HepG2 (cell line): ENCODE measurements around the gene RAB14. TPM values are rescaled to one million over a fixed set of nuclear protein-coding genes. Genes with fewer than 3 reads are reported as not detected.
A peak's percentile ranks its signal among the peaks of the same experiment; 100 is the strongest.

Source experiments
- ARID4A ChIP-seq: sonication (generic); formaldehyde crosslinking; IDR thresholded peaks from 2 replicates; pipeline ENCODE4 v1.5.0; 2020; ENCODE audit warnings: mild to moderate bottlenecking, missing genetic modification reagents, borderline replicate concordance
- FOXA1 ChIP-seq, 2 experiments: fragments of 450-650 bp in 1 of 2; sonication (generic) in 1 of 2; formaldehyde crosslinking in 1 of 2; IDR thresholded peaks; 2 replicates each; pipeline versions ENCODE4 v1.4.0 to v1.6.1; 2016 to 2020; ENCODE audit warnings: missing genetic modification reagents in 1 of 2
- GATAD2A ChIP-seq: IDR thresholded peaks from 2 replicates; pipeline ENCODE4 v1.6.1; 2016
- PPARG ChIP-seq: conservative IDR thresholded peaks from 2 replicates; pipeline ENCODE4 v1.6.1; 2016; ENCODE audit warnings: missing biosample characterization, missing genetic modification reagents
- SALL2 ChIP-seq: sonication (generic); formaldehyde crosslinking; IDR thresholded peaks from 2 replicates; pipeline ENCODE4 v1.8.1; 2023; ENCODE audit warnings: mild to moderate bottlenecking, missing genetic modification reagents, inconsistent platforms
- YY1 ChIP-seq: IDR thresholded peaks from 2 replicates; pipeline ENCODE4 v1.6.1; 2011; ENCODE audit warnings: low read length, low read depth, moderate library complexity, mild to moderate bottlenecking; ENCODE audit not compliant: insufficient read depth, insufficient replicate concordance
- ZFP36L2 ChIP-seq: sonication (generic); formaldehyde crosslinking; IDR thresholded peaks from 2 replicates; pipeline ENCODE4 v1.4.0; 2020; ENCODE audit warnings: missing genetic modification reagents
- ZNF3 ChIP-seq: IDR thresholded peaks from 2 replicates; pipeline ENCODE4 v1.7.0; 2017; ENCODE audit warnings: inconsistent platforms
- ZNF687 ChIP-seq: sonication (generic); formaldehyde crosslinking; IDR thresholded peaks from 2 replicates; pipeline ENCODE4 v1.5.1; 2020; ENCODE audit warnings: mild to moderate bottlenecking, missing genetic modification reagents, moderate library complexity
- polyA plus RNA-seq, 8 experiments: library from polyadenylated mRNA; depleted of rRNA in 3 of 8; stranded (reverse) in 7 of 8; unstranded in 1 of 8; fragments of >200 nt; fragmentation: Illumina TruSeq in 4 of 8; extraction: Trizol in 4 of 8; gene quantifications; 2 replicates each; pipeline versions ENCODE4 v1.2.1 to v1.2.3, GENCODE V29; 2011 to 2016; ENCODE audit warnings: low read depth in 4 of 8, missing spikeins in 1 of 8, mixed read lengths in 1 of 8; ENCODE audit not compliant: insufficient read depth in 1 of 8
- total RNA-seq, 5 experiments: library from RNA; depleted of rRNA; stranded (reverse); fragments of >200 nt; fragmentation: Illumina TruSeq; extraction: Trizol; gene quantifications; 2 replicates each; pipeline ENCODE4 v1.2.3, GENCODE V29; 2016; ENCODE audit warnings: low read depth in 1 of 5
- TF ChIP-seq, protein P1 (sequence below): sonication (generic); formaldehyde crosslinking; IDR thresholded peaks from 2 replicates; pipeline ENCODE4 v1.8.1; 2023; ENCODE audit warnings: mild to moderate bottlenecking, missing genetic modification reagents
- TF ChIP-seq, protein P2 (sequence below): sonication (generic); formaldehyde crosslinking; IDR thresholded peaks from 2 replicates; pipeline ENCODE4 v1.4.0; 2020; ENCODE audit warnings: missing genetic modification reagents
- TF ChIP-seq, protein P3 (sequence below): sonication (generic); formaldehyde crosslinking; conservative IDR thresholded peaks from 2 replicates; pipeline ENCODE4 v1.8.1; 2023; ENCODE audit warnings: missing genetic modification reagents

The RAB14 gene
- total and polyA plus RNA-seq, 2 of the 13 experiments (the other 11 are each of a cell fraction or from before 2014, with no cell fraction given): 17.4 to 19.3 TPM

GRCh38 chr9:121201738-121202533 lies at the start of gene RAB14 (continued):
- TF ChIP-seq ZNF687 (CRISPR knock-in tag) (peak; percentile 80), PPARG (CRISPR knock-in tag) (peak; percentile 76), ZNF3 (CRISPR knock-in tag) (no peak), FOXA1 (IDR thresholded peaks at IDR 0.05) (no peak), FOXA1 (CRISPR knock-in tag; IDR thresholded peaks at IDR 0.05) (peak; percentile 2; the same call in 1 of the 2 replicates), ZFP36L2 (CRISPR knock-in tag) (no peak), YY1 (peak; percentile 97), GATAD2A (peak; percentile 98), SALL2 (CRISPR knock-in tag) (peak; percentile 87), ARID4A (CRISPR knock-in tag) (peak; percentile 86; the same call in 1 of the 2 replicates)
- TF ChIP-seq, protein P1, sequence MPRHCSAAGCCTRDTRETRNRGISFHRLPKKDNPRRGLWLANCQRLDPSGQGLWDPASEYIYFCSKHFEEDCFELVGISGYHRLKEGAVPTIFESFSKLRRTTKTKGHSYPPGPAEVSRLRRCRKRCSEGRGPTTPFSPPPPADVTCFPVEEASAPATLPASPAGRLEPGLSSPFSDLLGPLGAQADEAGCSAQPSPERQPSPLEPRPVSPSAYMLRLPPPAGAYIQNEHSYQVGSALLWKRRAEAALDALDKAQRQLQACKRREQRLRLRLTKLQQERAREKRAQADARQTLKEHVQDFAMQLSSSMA (CRISPR knock-in tag): no peak
- TF ChIP-seq, protein P2, sequence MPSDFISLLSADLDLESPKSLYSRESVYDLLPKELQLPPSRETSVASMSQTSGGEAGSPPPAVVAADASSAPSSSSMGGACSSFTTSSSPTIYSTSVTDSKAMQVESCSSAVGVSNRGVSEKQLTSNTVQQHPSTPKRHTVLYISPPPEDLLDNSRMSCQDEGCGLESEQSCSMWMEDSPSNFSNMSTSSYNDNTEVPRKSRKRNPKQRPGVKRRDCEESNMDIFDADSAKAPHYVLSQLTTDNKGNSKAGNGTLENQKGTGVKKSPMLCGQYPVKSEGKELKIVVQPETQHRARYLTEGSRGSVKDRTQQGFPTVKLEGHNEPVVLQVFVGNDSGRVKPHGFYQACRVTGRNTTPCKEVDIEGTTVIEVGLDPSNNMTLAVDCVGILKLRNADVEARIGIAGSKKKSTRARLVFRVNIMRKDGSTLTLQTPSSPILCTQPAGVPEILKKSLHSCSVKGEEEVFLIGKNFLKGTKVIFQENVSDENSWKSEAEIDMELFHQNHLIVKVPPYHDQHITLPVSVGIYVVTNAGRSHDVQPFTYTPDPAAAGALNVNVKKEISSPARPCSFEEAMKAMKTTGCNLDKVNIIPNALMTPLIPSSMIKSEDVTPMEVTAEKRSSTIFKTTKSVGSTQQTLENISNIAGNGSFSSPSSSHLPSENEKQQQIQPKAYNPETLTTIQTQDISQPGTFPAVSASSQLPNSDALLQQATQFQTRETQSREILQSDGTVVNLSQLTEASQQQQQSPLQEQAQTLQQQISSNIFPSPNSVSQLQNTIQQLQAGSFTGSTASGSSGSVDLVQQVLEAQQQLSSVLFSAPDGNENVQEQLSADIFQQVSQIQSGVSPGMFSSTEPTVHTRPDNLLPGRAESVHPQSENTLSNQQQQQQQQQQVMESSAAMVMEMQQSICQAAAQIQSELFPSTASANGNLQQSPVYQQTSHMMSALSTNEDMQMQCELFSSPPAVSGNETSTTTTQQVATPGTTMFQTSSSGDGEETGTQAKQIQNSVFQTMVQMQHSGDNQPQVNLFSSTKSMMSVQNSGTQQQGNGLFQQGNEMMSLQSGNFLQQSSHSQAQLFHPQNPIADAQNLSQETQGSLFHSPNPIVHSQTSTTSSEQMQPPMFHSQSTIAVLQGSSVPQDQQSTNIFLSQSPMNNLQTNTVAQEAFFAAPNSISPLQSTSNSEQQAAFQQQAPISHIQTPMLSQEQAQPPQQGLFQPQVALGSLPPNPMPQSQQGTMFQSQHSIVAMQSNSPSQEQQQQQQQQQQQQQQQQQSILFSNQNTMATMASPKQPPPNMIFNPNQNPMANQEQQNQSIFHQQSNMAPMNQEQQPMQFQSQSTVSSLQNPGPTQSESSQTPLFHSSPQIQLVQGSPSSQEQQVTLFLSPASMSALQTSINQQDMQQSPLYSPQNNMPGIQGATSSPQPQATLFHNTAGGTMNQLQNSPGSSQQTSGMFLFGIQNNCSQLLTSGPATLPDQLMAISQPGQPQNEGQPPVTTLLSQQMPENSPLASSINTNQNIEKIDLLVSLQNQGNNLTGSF (CRISPR knock-in tag): no peak
- TF ChIP-seq, protein P3, sequence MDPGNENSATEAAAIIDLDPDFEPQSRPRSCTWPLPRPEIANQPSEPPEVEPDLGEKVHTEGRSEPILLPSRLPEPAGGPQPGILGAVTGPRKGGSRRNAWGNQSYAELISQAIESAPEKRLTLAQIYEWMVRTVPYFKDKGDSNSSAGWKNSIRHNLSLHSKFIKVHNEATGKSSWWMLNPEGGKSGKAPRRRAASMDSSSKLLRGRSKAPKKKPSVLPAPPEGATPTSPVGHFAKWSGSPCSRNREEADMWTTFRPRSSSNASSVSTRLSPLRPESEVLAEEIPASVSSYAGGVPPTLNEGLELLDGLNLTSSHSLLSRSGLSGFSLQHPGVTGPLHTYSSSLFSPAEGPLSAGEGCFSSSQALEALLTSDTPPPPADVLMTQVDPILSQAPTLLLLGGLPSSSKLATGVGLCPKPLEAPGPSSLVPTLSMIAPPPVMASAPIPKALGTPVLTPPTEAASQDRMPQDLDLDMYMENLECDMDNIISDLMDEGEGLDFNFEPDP: no peak
